Muscle layer of colon (tissue), 2 donors: ENCODE measurements around the gene ZNF865.

Source experiments
- H3K27ac ChIP-seq: one replicate; pipeline ENCODE4 v1.7.0; 2013; ENCODE audit warnings: low read depth, mild to moderate bottlenecking, low read length, moderate library complexity
- H3K27me3 ChIP-seq, 2 donors: one replicate each; pipeline ENCODE4 v1.7.0; 2013; ENCODE audit warnings: low read length in 2 of 2, mild to moderate bottlenecking in 2 of 2; ENCODE audit not compliant: insufficient read depth in 2 of 2, control insufficient read depth in 1 of 2
- H3K36me3 ChIP-seq: one replicate; pipeline ENCODE4 v1.7.0; 2013; ENCODE audit warnings: mild to moderate bottlenecking, low read length; ENCODE audit not compliant: insufficient read depth
- H3K4me1 ChIP-seq: one replicate; pipeline ENCODE4 v1.7.0; 2013; ENCODE audit warnings: mild to moderate bottlenecking, low read length; ENCODE audit not compliant: insufficient read depth
- H3K4me3 ChIP-seq, 2 donors: one replicate each; pipeline ENCODE4 v1.7.0; 2013; ENCODE audit warnings: low read length in 2 of 2, low read depth in 1 of 2, mild to moderate bottlenecking in 1 of 2, moderate library complexity in 1 of 2
- H3K9ac ChIP-seq: one replicate; pipeline ENCODE4 v1.7.0; 2013; ENCODE audit warnings: low read length
- H3K9me3 ChIP-seq: one replicate; pipeline ENCODE4 v1.7.0; 2013; ENCODE audit warnings: mild to moderate bottlenecking, low read length
- donor health status: abdominal sarcoma.
- donor health status: Adenocarcinoma of cecum.

ZNF865 gene

DNA sequence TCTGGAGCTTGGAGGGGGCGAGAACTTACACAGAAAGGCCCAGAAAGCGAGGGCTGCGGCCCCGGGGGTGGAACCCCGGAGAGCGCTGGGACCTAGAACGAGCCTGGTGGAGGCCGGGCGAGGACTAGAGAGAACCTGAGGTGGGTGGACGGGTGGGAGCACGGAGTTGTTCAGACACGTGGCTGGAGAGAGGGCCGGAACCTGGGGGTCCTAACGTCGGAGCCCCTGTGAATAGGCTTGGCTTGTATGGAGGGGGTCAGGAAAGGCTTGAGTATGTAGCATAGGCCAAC, 38.4 kb downstream of the ZNF865 start:
- no peaks in the 10 kb centered on the region for H3K9me3 ChIP-seq
- peaks cover 35% of the 10 kb centered on the region for H3K4me1 ChIP-seq
- H3K4me3 ChIP-seq: peak overlapping the region; percentile 78 to 95
- no peaks in the 10 kb centered on the region for H3K27me3 ChIP-seq
- H3K36me3 ChIP-seq: peaks cover 10% of the 10 kb centered on the region
- peak overlapping the region; percentile 58 for H3K9ac ChIP-seq
- H3K27ac ChIP-seq: peak overlapping the region; percentile 52

DNA sequence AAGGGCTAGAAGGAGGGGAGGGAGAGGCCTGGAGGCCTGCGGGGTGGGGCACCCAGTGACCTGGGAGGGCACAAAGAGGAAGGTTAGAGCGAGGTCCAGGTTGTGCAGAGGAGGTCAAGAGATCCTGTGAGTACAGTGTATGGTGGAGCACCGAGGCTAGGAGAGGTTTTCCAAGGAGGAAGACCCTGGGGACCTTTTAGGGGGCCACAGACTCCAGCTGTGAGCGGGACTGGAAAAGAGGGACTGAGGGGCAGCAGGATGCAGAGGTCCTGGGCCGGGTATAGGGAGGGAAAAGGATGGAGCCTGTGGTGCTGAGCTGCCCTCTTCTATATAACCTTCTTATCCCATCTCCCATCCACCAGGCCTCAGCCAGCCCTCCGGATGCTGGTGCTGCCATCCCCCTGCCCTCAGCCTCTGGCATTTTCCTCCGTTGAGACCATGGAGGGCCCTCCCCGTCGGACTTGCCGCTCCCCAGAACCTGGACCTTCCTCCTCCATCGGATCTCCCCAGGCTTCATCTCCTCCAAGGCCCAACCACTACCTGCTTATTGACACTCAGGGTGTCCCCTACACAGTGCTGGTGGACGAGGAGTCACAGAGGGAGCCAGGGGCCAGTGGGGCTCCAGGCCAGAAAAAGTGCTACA, 38.9 kb downstream of the ZNF865 start:
- Histone ChIP-seq H3K4me3 (peak overlapping the region; percentile 78 to 95), H3K4me1 (peaks cover 35% of the 10 kb centered on the region), H3K27ac (peak overlapping the region; percentile 52), H3K27me3 (no peaks in the 10 kb centered on the region), H3K9me3 (no peaks in the 10 kb centered on the region), H3K9ac (peak overlapping the region; percentile 58), H3K36me3 (peaks cover 10% of the 10 kb centered on the region)

DNA sequence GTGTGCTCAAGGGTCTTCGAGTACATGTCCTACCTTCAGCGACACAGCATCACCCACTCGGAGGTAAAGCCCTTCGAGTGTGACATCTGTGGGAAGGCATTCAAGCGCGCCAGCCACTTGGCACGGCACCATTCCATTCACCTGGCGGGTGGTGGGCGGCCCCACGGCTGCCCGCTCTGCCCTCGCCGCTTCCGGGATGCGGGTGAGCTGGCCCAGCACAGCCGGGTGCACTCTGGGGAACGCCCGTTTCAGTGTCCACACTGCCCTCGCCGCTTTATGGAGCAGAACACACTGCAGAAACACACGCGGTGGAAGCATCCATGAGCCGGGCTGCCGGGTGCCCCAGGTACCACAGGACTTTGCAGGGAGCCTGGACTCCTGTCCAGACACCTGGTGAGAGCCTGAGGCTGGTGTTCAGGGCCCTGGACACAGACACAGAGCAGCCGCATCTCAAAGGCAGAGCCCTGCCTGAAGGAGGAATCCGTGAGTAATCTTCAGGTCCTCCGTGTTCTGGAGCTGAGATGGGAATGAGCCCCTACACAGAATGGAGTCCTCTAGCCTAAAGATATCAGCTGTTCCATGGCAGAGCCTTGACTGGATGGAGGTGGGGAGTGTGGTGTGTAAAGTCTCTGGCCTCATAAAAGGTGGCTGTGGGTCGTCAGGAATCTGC, 39.5 kb downstream of the ZNF865 start:
- H3K9ac ChIP-seq: no peak overlapping the region
- H3K9me3 ChIP-seq: no peaks in the 10 kb centered on the region
- peaks cover 10% of the 10 kb centered on the region for H3K36me3 ChIP-seq
- peak overlapping the region; percentile 37 for H3K27ac ChIP-seq
- H3K4me1 ChIP-seq: peaks cover 33% of the 10 kb centered on the region
- H3K4me3 ChIP-seq: peak overlapping the region in 1 of 2 donors; percentile 95
- H3K27me3 ChIP-seq: no peaks in the 10 kb centered on the region

GRCh38 chr19:55645512-55645881, 40.0 kb downstream of the ZNF865 start:
- Histone ChIP-seq H3K4me1 (peaks cover 27% of the 10 kb centered on the region), H3K4me3 (no peak overlapping the region), H3K27me3 (no peaks in the 10 kb centered on the region), H3K36me3 (peaks cover 10% of the 10 kb centered on the region), H3K27ac (no peak overlapping the region), H3K9me3 (no peaks in the 10 kb centered on the region), H3K9ac (no peak overlapping the region)

DNA sequence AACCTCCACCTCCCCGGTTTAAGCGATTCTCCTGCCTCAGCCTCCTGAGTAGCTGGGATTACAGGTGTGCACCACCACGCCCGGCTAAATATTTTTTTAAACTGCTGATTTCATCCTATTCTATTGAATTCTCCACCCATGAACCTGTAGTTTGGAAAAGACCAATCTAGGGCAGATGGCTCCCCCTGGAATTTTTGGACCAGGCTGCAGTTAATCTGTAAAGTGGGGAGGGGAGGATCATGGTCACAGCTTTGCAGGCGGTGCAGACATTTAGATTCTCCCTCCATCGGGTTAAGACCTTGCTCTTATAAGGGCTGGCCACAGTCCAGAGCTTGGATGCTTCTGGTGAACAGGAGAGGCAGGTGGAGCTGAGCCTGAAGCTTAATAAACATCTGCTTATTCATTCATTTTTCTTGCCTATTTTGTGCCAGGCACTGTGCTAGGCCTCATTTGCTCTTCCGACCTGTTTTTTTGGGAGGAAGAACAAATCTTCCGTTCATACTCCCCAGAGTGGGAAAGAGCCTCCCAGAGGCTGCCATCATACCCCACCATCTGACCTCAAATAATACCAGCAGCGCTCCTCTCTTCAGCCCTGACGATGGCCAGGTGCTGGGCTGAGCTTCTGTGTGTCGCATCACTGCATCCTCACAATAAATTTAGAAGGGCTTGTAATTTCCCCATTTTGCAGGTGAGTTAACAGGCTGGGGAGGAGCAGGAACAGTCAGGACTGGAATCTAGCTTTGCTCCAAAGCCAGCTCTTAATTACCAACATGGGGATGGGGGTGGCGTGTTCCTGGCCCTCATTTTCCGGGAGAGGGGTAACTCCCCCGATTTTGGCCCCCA, 41.7 kb downstream of the ZNF865 start:
- peak overlapping the region; percentile 67 to 78 for H3K4me3 ChIP-seq
- peak overlapping the region; percentile 81 for H3K27ac ChIP-seq
- H3K4me1 ChIP-seq: peaks cover 27% of the 10 kb centered on the region
- no peaks in the 10 kb centered on the region for H3K27me3 ChIP-seq
- peak overlapping the region; percentile 11 for H3K9ac ChIP-seq
- H3K36me3 ChIP-seq: peaks cover 10% of the 10 kb centered on the region
- no peaks in the 10 kb centered on the region for H3K9me3 ChIP-seq

- Histone ChIP-seq H3K27ac (peak within 1 kb of the TSS; percentile 81), H3K4me1 (peaks cover 27% of the 10 kb centered on the region), H3K9me3 (no peaks in the 10 kb centered on the region), H3K4me3 (peak within 1 kb of the TSS; percentile 67 to 78), H3K36me3 (peaks cover 10% of the 10 kb centered on the region), H3K9ac (peak within 1 kb of the TSS; percentile 11), H3K27me3 (no peaks in the 10 kb centered on the region)
Observed at GRCh38 chr19:55647732-55648584, 42.5 kb downstream of the ZNF865 start, which contains the start of gene CCDC106. TSS of gene CCDC106 (plus strand) at chr19:55648212. CDS start at chr19:55649047, 835 bp downstream.

GRCh38 chr19:55648585-55649267, 43.3 kb downstream of the ZNF865 start:
- Histone ChIP-seq H3K9ac (peak overlapping the region; percentile 11), H3K27me3 (no peaks in the 10 kb centered on the region), H3K9me3 (no peaks in the 10 kb centered on the region), H3K36me3 (peaks cover 10% of the 10 kb centered on the region), H3K4me1 (peaks cover 27% of the 10 kb centered on the region), H3K4me3 (peak overlapping the region; percentile 67 to 78), H3K27ac (peak overlapping the region; percentile 81)

GRCh38 chr19:55649268-55650125, 44.0 kb downstream of the ZNF865 start:
- Histone ChIP-seq H3K9me3 (no peaks in the 10 kb centered on the region), H3K36me3 (peaks cover 10% of the 10 kb centered on the region), H3K4me3 (peak overlapping the region; percentile 67 to 78), H3K27me3 (no peaks in the 10 kb centered on the region), H3K9ac (peak overlapping the region; percentile 11), H3K27ac (peak overlapping the region; percentile 81), H3K4me1 (peaks cover 22% of the 10 kb centered on the region)

GRCh38 chr19:55650126-55650557, 44.7 kb downstream of the ZNF865 start:
- Histone ChIP-seq H3K36me3 (peaks cover 4% of the 10 kb centered on the region), H3K27me3 (no peaks in the 10 kb centered on the region), H3K4me1 (peaks cover 18% of the 10 kb centered on the region), H3K27ac (no peak overlapping the region), H3K9ac (no peak overlapping the region), H3K4me3 (no peak overlapping the region), H3K9me3 (no peaks in the 10 kb centered on the region)
